H1 (cell line): ENCODE measurements around the gene RFC1. TPM values are rescaled to one million over a fixed set of nuclear protein-coding genes. Genes with fewer than 3 reads are reported as not detected.

ENCODE experiments used
- ATF2 ChIP-seq: IDR thresholded peaks from 2 replicates; pipeline ENCODE4 v1.6.1; 2012; ENCODE audit warnings: low read length, inconsistent platforms
- BCL11A ChIP-seq, 2 experiments: IDR thresholded peaks; one replicate each; pipeline ENCODE4 v1.6.1; 2011; ENCODE audit warnings: low read depth in 2 of 2, low read length in 2 of 2, mild to moderate bottlenecking in 2 of 2
- BRCA1 ChIP-seq: IDR thresholded peaks from 2 replicates; pipeline ENCODE4 v1.6.1; 2012; ENCODE audit warnings: low read depth, low read length, improper control_type of control experiment
- CBX5 ChIP-seq: fragments of 300-800, 300-1000 bp; sonication (generic); IDR thresholded peaks from 2 replicates; pipeline ENCODE4 v1.7.1; 2016; ENCODE audit warnings: antibody characterized with exemption, low read length, low read depth
- CHD2 ChIP-seq: IDR thresholded peaks from 2 replicates; pipeline ENCODE4 v1.6.1; 2012; ENCODE audit warnings: low read length, improper control_type of control experiment
- CTCF ChIP-seq, 3 experiments: IDR thresholded peaks; 1 replicate in 2 of 3; 2 replicates in 1 of 3; pipeline versions ENCODE4 v1.5.1 to v1.6.1; 2011; ENCODE audit warnings: low read length in 3 of 3, mild to moderate bottlenecking in 3 of 3, inconsistent platforms in 2 of 3, low read depth in 1 of 3, moderate library complexity in 1 of 3; ENCODE audit not compliant: insufficient read depth in 1 of 3; ENCODE audit errors: control extremely low read depth in 1 of 3
- E2F6 ChIP-seq: IDR thresholded peaks from 2 replicates; pipeline ENCODE4 v1.6.1; 2012; ENCODE audit warnings: inconsistent platforms
- EZH2 ChIP-seq: fragments of 200-600 bp; sonication (generic); IDR thresholded peaks from 2 replicates; pipeline ENCODE4 v1.7.1; 2012; ENCODE audit warnings: low read depth, mild to moderate bottlenecking, moderate library complexity, low read length, inconsistent platforms; ENCODE audit not compliant: severe bottlenecking
- GTF2F1 ChIP-seq: IDR thresholded peaks from 2 replicates; pipeline ENCODE4 v1.6.1; 2012; ENCODE audit warnings: low read depth, low read length, improper control_type of control experiment, borderline replicate concordance
- HDAC2 ChIP-seq, 2 experiments: fragments of 300-600 bp in 1 of 2; sonication (generic) in 1 of 2; IDR thresholded peaks; 2 replicates each; pipeline ENCODE4 v1.6.1; 2011 to 2012; ENCODE audit warnings: low read depth in 2 of 2, low read length in 2 of 2, mild to moderate bottlenecking in 2 of 2, moderate library complexity in 2 of 2, borderline replicate concordance in 1 of 2, inconsistent platforms in 1 of 2
- JUND ChIP-seq: IDR thresholded peaks from 2 replicates; pipeline ENCODE4 v1.6.1; 2011; ENCODE audit warnings: mild to moderate bottlenecking, improper control_type of control experiment, low read length
- KDM5A ChIP-seq: fragments of 200-600 bp; IDR thresholded peaks from 2 replicates; pipeline ENCODE4 v1.7.1; 2012; ENCODE audit warnings: mild to moderate bottlenecking, low read length, inconsistent platforms, mixed read lengths
- POLR2A ChIP-seq, 2 experiments: IDR thresholded peaks; 1 replicate in 1 of 2; 2 replicates in 1 of 2; pipeline ENCODE4 v1.6.1; 2011; ENCODE audit warnings: low read depth in 2 of 2, low read length in 2 of 2, mild to moderate bottlenecking in 2 of 2; ENCODE audit errors: control extremely low read depth in 1 of 2
- POLR2AphosphoS5 ChIP-seq: IDR thresholded peaks from 2 replicates; pipeline ENCODE4 v1.6.1; 2011; ENCODE audit warnings: low read depth, low read length
- TAF1 ChIP-seq: IDR thresholded peaks from 2 replicates; pipeline ENCODE4 v1.6.1; 2011; ENCODE audit warnings: mild to moderate bottlenecking, low read depth, low read length
- TEAD4 ChIP-seq: IDR thresholded peaks from 2 replicates; pipeline ENCODE4 v1.6.1; 2012; ENCODE audit warnings: low read depth, low read length, inconsistent platforms, mixed read lengths
- YY1 ChIP-seq: IDR thresholded peaks from 2 replicates; pipeline ENCODE4 v1.6.1; 2011; ENCODE audit warnings: low read depth, mild to moderate bottlenecking, low read length
- ZNF274 ChIP-seq: IDR thresholded peaks from 2 replicates; pipeline ENCODE4 v1.7.0; 2012; ENCODE audit warnings: low read length, borderline replicate concordance; ENCODE audit errors: extremely low read depth
- polyA plus RNA-seq, 7 experiments: library from polyadenylated mRNA; depleted of rRNA in 3 of 7; stranded (reverse) in 5 of 7; unstranded in 2 of 7; fragments of >200 nt in 5 of 7; fragments of 200-250 nt in 2 of 7; gene quantifications; 1 replicate in 5 of 7; 2 replicates in 1 of 7; 4 replicates in 1 of 7; pipeline versions ENCODE4 v1.2.1 to v1.2.3, GENCODE V29; 2011 to 2013; ENCODE audit warnings: missing spikeins in 2 of 7, mixed read lengths in 2 of 7
- total RNA-seq: library from RNA; stranded (reverse); fragmentation: NEBNext Ultra II Directional; extraction: Animal tissue kit (Norgen Biotek cat#: 25700); gene quantifications from 2 replicates; pipeline ENCODE4 v1.2.1, GENCODE V29; 2021

Gene RFC1
- total and polyA plus RNA-seq, 2 of the 8 experiments (the other 6 are each of a cell fraction or from before 2014, with no cell fraction given) = 16.0 to 83.8 TPM

- TF ChIP-seq ATF2 (peak; percentile 92), E2F6 (peak; percentile 100), CTCF (IDR thresholded peaks at IDR 0.05; ENCODE audit: control extremely low read depth in 1 of 3, insufficient read depth in 1 of 3, low read depth in 1 of 3, low read length in 3 of 3) (no peak), CHD2 (peak; percentile 79; the same call in 1 of the 2 replicates), EZH2 (no peak), CBX5 (no peak), GTF2F1 (peak; percentile 45; the same call in 1 of the 2 replicates), BCL11A (IDR thresholded peaks at IDR 0.05; ENCODE audit: low read depth in 2 of 2, low read length in 2 of 2) (no peak), JUND (peak; percentile 78), TEAD4 (peak; percentile 84), YY1 (peak; percentile 61; the same call in 1 of the 2 replicates), POLR2A (IDR thresholded peaks at IDR 0.05; ENCODE audit: control extremely low read depth in 1 of 2, low read depth in 2 of 2, low read length in 2 of 2) (peak; percentile 71 to 91), KDM5A (peak; percentile 60; the same call in 1 of the 2 replicates), TAF1 (peak; percentile 91), HDAC2 (IDR thresholded peaks at IDR 0.05; ENCODE audit: borderline replicate concordance in 1 of 2, low read depth in 2 of 2, low read length in 2 of 2) (peak in 1 of 2 experiments; percentile 96; a peak in 2 of 4 replicates), ZNF274 (no peak), BRCA1 (no peak; the same call in 1 of the 2 replicates), POLR2AphosphoS5 (peak; percentile 95)
Observed at GRCh38 chr4:39365830-39366771, at the start of gene RFC1 (continued).
